ENCODE measurements around the gene APOA5.

GRCh38 chr11:116788975-116789374 is 2.7 kb downstream of the APOA5 start:
- TF ChIP-seq, protein P1, sequence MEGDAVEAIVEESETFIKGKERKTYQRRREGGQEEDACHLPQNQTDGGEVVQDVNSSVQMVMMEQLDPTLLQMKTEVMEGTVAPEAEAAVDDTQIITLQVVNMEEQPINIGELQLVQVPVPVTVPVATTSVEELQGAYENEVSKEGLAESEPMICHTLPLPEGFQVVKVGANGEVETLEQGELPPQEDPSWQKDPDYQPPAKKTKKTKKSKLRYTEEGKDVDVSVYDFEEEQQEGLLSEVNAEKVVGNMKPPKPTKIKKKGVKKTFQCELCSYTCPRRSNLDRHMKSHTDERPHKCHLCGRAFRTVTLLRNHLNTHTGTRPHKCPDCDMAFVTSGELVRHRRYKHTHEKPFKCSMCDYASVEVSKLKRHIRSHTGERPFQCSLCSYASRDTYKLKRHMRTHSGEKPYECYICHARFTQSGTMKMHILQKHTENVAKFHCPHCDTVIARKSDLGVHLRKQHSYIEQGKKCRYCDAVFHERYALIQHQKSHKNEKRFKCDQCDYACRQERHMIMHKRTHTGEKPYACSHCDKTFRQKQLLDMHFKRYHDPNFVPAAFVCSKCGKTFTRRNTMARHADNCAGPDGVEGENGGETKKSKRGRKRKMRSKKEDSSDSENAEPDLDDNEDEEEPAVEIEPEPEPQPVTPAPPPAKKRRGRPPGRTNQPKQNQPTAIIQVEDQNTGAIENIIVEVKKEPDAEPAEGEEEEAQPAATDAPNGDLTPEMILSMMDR (IDR thresholded peaks at IDR 0.05) = no peak
- TF ChIP-seq POLR2A (IDR thresholded peaks at IDR 0.05) = no peak
- TF ChIP-seq POLR2AphosphoS5 (IDR thresholded peaks at IDR 0.05) = no peak
